D341Med (cell line): ENCODE results near the gene ARSI.

Experiments used
- DNase-seq: peaks from one replicate; pipeline ENCODE4 v3.0.0; 2012; ENCODE audit warnings: low spot score

Gene ARSI

DNA sequence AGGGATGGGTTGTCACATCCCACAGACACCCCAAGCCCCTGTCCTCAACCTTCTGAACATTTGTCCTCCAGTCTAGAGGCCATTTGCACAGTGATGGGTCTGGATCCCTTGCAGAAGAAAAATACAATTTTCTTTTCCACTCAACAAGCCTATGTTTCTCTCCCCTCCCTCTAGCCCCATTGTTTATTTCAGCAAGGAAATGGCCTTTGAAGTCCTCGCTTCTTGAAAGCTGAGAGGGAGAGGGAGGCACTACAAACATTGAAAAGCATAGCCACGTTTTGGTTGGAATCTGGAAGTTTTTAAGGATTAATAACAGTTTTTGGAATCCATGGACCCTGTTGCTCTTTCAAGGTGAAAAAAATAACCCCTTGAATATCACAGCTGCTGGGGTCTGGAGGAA is 24.0 kb upstream of the ARSI start:
- DNase-seq = no peak

DNA sequence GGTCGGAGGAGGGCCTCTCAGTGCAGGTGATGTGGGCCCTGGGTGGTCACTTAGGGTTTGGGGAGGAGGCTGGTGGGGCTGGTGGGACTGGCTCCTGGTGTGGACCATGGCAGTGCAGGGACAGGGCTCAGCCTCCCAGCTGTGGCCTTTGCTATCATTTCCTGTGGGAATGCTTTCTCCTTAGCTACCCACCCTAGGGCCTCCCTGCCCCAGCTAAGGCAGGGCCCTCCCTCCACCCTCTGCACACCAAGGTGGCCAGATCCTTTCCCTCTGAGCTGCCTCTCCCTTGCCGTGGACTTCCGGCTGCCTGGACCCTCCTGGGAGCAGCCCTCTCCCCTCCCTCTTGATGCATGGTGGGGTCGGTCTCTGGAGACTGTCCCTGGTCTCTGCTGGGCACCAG is 22.7 kb upstream of the ARSI start:
- no peak for DNase-seq

DNA sequence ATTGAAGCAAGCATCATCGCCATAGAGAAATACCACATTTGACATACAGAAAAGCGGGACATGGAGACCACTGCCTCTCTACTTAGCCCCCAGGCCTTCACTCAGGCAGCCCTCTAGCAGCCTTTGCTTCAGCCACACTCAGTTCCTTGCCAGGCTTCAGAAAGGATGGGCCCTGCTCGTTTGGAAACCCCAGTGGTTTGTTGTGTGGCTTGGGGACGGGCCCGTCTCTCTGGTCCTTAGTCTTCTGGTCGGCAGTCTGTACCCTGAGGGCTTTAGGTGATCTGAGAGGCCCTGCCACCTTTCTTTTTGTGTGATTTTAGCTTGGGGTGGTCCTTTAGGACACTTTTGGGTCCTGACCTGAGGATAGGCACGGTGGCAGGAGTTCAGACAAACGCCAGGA is 21.1 kb upstream of the ARSI start:
- DNase-seq = no peak

DNA sequence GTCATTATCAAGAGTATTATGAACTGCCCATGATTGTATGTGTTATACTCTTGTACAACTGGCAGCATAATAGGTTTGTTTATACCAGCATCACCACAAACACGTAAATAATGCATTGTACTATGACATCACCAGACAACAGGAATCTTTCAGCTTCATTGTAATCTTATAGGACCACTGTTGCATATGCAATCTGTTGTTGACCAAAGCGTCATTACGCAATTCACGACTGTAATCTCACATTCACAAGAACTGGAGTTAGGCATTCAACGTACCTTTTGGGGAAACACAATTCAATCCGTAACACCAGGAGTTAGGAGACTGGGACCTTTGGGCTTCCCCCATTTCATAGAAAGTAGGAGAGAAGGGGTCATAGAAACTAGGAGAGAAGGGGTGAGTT is 20.4 kb upstream of the ARSI start:
- DNase-seq = no peak

DNA sequence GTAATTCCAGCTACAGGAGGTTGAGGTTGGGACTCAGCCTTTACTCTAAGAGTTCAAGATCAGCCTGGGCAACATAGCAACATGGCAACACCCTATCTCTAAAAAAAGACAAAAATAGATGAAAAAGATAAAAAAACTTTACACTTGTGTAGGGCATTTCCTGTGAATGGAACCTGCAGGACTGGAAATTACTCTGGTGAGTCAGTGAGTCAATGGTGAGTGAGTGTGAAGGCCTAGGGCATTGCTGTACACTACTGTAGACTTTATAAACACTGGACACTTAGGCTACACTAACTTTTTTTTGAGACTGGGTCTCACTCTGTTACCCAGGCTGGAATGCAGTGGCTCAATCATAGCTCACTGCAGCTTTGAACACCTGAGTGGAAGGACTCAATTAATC is 19.5 kb upstream of the ARSI start:
- DNase-seq = no peak

DNA sequence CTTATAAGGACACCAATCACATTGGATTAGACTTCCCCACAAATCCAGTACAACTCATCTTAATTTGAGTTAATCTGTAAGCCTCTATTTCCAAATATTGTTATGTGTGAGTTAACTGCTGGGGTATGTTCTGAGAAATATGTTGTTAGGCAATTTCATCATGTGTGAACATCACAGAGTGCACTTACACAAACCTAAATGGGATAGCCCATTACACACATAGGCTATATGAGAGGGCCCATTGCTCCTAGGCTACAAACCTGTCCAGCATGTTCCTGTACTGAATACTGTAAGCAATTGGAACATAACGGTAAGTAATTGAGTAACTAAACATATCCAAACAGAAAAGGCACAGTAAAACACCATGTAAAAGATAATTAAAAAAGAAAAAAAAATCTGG is 19.1 kb upstream of the ARSI start:
- DNase-seq = no peak

DNA sequence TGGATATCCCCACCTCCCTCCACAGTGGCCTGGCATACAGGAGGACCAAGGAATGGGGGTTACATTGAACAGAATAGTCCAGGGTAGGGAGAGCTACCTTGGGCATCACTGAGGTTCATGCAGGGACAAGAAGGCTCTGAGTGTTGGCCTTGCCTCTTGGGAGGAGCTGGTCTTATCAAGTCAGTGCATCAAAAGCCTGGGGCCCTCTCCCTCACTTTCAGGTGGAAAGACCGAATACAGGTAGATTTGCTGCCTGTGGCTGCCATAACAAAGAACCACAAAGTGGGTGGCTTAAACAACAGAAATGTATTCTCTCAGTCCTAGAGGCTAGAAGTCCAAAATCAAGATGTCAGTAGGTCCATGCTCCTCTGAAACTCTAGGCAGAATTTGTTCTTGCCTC is 18.5 kb upstream of the ARSI start:
- DNase-seq = no peak

DNA sequence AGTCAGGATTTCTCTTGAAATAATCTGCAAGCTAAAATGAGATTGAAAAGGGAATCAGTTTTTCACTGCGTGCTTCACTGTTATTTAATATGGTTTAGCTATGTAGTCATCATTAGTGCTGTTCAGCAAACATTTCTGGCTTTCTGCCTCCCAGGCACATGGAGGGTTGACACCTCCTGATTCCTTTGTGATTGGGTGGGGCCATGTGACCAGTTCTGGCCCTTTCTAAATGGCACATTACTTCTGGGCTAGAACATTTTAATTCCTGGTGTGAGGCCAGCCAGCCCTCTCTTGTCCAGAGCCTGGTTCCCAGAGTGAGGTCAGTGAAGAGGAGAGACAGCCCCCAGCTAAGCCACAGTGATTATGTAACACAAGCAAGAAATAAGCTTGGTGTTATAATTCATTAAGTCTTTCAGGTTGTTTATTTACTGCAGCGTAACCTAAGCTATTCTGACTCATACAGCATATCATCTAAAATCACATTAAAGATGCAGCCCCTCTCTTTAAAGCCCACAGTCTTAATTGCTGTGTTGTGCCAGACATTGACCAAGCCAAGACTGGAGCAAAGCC is 17.4 kb upstream of the ARSI start:
- no peak for DNase-seq

DNA sequence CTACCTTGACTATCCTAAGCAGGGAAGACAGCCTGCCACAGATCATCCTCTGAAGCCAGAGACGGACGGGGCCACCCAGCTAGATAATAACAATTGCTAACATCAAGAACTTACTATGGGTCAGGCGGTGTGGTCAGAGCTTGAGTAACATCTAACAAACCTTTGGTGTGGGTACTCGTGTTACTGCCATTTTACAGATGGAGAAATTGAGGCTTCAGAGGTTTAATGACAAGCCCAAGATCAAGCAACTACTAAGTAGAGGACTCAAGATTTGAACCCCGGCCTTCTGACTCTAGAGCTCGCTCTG is 16.7 kb upstream of the ARSI start:
- DNase-seq = no peak

DNA sequence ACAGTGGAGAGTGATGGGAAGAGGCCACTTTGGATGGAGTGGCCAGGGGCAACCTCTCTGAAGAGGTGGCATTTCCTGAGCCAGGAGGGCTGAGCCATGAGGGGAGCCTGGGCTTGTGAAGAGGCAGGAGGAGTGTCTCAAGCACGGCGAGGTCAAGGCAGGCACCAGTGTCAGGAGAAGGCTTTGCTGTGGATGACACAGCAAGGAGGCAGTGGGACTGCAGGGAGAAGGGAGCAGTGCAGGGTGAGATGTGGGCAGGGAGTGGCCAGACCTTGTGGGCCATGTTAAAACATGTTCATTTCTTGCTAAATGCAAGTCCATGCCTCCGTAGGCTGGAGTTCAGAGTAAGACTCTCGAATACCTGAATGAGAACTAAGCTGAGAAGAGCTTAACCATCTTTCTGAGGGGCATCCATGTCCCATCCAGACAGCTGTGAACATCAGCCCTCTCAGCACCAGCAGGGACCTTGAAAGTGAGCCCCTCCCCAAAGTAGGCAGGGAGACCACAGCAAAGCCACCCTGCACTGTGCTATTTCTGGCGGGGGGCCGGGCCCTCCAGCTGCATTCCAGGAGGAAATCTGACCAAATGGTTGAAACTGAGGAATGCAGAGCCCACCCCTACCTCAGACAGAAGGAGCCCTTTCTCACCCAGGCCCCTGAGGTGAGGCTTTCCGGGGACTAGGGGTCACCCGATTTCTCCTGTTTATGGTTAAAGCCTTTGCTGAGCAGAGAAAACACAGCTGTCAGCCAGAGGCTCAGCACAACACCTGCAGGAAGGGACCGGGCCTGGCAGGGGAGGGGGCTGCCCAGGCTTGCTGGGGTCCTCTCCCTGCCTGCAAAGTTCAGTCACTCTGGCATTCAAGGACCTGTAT is 16.1 kb upstream of the ARSI start:
- DNase-seq = no peak

DNA sequence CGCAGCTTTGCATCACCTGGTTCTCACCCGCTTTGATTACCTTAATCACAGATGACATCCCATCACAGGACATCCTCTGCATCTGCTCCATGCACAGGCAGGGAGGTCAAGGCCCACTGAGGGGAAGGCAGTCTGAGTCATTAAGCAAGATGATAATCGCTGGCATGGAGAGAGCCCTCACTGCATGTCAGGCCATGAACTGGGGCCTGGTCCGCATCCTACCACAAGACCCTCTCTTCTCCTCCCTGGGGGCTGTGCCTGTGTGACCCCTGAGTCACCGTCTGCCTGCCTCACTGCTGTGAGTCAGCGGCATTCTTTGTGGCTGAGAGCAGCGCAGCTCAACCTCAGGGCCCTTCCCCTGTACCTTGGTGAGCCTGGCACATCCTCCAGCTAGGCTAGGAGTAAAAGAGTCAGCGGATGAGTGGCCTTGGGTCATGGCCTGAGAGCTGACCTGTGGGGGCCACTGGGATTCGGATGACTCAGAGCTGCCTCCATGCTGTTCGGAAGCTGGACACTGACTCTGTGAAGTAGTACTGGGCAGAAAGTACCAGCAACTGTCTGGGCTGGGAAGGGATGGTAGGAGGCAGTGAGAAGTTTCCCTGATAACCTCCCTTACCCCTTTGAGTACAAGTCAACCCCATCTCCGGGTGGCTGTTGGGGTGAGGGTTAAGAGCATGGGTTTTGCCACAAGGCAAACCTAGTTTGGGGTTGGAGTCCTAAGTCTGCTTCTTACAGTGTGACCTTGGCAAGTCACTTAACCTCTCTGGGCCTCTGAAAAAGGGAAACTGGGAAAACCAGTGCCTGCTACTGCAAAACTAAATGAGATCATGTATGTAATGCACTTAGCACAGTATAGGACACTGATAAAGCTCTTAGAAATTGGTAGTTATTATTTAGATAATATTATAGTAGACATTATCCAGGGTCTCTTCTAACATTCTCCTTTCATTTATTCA is 14.6 kb upstream of the ARSI start:
- no peak for DNase-seq

DNA sequence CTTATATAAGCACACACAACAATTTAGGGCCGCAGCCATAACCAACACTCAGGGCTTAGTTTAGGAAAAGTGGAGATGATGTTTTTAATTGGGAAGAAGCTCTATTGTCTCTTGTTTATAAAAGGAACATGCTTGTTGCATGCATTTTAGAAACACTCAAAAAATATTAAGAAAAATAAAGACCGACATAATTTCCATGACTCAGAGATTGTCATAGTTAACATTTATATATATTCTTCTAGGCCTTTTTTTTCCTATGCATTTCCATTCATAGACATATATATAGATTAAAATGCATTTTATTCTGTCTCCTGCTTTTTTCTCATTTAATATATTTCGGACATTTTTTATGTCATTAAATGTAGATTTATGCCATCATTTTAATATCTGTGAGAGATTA is 13.6 kb upstream of the ARSI start:
- no peak for DNase-seq

DNA sequence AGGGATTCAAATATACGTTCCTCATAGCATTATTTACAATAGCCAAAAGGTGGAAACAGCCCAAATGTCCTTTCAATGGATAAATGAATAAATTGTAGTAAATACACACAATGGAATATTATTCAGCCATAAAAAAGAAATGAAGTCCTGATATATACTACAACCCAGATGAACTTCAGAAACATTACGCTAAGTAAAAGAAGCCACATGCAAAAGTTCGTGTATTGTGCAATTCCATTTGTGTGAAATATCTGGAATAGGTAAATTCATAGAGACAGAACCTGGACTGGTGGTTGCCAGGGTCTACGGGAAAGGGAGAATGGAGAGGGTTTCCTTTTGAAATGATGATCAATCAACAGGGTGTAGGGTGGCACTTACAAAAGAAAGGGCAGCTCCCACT is 12.5 kb upstream of the ARSI start:
- DNase-seq = no peak

DNA sequence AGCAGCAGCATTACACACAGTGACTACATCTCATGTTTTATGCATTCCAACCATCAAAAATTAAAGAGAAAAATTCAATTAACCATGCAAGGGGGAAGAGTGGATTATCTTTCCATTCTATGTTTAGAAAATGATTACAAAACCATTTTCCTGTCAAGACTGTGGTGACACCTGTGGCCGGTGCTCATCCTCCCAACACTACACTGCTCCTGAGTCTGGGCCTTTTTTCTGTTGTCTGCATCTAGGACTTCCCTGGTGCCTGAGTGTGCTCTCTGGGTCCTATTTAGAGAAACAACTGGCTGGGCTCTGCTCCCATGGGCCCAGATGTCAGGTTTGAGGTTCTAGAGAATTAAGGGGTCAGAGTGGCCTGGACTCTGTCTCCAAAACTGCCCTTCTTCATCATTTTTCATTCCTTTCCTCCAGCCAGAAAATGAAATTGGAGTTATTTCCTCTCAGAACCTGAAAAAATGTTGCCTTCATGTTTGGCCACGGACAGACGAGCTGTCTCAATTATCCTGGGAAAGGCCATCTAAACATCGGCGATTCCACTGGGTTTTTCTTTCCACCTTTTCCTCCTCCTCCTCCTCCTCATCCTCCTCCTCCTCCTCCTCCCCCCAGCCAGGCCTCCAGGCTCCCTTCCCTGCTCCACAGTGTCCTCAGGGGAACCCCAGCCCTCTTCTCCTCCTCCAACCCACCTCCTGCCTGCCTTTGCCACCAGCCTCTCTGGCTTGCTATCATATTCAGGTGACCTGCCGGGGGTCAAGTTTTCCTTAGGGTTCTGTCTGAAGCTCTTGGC is 11.4 kb upstream of the ARSI start:
- DNase-seq = no peak

DNA sequence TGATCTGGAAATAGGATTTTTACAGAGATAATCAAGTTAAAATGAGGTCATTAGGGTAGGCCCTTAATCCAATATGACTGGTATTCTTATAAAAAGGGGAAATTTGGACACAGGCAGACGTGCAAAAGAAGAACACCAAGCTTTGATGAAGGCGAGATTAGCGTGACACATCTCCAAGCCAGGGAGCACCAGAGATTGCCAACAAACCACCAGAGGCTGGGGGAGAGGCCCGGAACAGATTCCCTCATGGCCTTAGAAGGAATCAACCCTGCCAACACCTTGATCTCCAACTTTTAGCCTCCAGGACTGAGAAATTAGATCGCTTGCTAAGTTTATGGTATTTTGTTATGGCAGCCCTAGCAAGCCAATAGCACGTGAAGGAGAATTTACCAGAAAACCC is 10.8 kb upstream of the ARSI start:
- no peak for DNase-seq

DNA sequence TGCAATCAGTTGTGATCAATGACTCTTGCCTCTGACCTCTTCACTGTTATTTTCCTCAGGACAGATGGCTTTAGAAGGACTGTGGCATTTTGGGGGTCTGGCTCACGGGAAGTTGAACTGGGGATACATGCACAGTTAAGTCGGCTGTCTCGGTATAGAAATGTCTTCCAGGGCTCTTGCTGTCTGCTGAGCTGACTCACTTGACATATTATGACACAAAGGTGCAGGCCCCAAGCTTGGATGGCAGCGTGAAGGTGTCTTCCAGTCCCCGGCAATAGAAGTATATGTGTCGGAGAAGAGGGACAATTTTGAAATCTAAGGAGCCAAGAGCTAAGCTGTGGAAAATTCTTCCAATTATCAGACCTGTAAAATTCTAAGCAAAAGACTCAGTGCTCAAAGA is 9.8 kb upstream of the ARSI start:
- DNase-seq = no peak

DNA sequence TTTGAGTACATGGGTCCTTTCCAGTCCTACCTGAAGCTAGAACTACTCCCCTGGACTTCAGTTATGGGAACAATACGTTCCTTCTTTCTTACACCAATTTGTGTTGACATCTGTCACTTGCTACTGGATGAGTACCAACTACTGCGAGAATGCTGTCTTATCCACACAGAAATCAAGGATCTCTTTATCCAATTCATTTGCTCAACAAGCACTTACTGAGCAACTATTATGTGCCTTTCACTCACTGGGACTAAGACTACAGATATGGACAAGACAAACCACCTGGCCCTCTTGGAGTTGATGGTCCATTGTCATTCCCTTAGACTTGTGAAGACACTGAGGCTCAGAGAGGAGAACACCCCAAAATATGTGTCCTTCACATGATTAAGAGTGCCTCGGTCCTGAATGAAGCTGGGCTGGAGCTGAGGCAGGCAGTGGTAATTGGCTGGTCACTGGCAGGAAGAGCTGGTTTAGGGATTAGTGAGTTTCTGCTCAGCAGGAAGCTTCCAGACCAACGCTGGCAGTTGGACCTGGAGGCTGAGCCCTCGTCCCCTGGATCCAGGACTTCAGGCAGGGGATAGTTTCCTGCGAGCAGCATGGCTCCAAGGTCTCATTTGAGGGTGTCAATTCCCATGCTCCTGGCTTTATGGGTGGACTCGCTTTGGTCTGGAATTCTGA is 8.4 kb upstream of the ARSI start:
- no peak for DNase-seq

DNA sequence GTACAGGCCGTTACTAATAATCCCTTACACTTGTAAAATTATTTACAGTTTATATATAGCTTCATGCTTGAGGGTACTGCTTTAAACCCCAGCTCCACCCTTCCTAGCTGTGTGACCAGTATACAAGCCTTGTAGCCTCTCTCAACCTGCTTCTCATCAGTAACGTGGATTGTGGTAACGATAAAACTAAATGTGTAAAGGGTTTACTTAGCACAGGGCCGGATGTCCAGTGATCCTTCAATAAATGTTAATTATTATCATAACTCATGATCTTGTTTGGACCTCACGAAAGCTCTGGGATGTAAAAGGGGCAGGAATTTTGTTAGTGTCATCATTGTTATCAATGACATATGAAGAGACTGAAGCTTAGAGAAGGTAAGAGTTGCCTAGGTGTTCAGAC is 7.5 kb upstream of the ARSI start:
- no peak for DNase-seq

DNA sequence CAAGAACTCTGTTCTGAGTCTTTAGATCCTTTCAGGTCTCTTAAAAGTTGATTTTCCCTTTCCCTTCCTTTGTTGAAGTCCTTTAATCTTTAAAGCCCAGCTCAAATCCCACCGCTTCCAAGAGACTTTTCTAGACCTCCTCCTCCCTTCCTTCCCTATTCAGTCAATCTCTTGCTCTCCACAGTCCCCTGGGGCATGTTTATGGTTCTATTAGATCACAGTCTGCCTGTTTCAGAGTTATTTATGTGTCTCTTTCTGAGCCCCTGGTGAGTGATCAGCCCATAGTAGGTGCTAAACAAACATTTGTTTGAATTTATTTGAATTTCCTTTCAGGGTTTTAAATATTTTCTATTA is 7.2 kb upstream of the ARSI start:
- no peak for DNase-seq

DNA sequence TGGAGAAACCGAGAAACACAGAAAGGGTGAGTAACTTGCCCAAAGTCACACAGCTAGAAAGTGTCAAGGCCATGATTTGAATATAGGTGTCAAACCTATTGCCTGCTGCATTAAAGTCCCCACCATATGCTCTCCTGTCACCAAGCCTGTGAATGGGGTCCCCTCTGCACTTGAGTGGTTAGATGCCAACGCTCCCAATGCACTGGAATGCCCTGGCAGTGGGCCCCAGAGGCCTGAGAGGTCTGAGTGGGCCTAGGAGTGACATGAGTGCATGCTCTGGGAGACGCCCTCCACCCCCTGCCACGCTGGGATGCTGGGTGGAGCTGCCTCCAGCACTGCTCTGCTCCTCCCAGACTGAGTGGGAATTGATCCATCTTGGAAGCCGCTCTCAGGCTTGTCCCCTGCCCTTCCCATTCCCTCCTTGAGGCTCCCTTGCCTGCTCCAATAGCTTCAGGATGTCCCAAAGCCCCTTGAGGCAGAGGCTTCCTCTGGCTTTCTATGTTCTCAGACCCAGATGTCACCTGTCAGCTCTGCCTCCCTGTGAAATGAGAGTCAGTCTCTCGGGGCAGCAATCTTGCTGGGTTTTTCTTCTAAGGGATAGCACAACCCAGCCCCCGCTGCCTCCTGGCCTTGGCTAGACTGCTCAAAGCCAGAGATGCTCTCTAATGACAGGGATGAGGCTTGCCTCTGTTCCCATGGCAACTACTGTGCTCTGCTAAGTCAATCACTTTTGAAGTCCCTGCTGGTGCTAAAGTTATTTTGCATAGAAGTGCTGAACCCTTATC is 6.6 kb upstream of the ARSI start:
- DNase-seq = no peak
